Liver (tissue), 9 donors: ENCODE measurements around the gene PEX3. TPM values are rescaled to one million over a fixed set of nuclear protein-coding genes. Genes with fewer than 3 reads are reported as not detected.

Experiments
- DNase-seq: peaks from one replicate; pipeline ENCODE4 v3.0.0-alpha.2; 2017; ENCODE audit warnings: low spot score
- H3K27ac ChIP-seq, 2 donors: one replicate each; pipeline ENCODE4 v1.7.0; 2013; ENCODE audit warnings: inconsistent platforms in 2 of 2, low read length in 2 of 2, control low read depth in 1 of 2, low read depth in 1 of 2, mild to moderate bottlenecking in 1 of 2
- H3K27me3 ChIP-seq, 4 donors: one replicate each; pipeline versions ENCODE4 v1.6.1 to v1.7.0; 2013; ENCODE audit warnings: low read length in 3 of 4, inconsistent platforms in 1 of 4, mild to moderate bottlenecking in 1 of 4, moderate library complexity in 1 of 4; ENCODE audit not compliant: control insufficient read depth in 4 of 4, insufficient read depth in 4 of 4
- H3K36me3 ChIP-seq, 4 donors: one replicate each; pipeline versions ENCODE4 v1.6.1 to v1.7.0; 2013; ENCODE audit warnings: low read length in 3 of 4, mild to moderate bottlenecking in 3 of 4, low read depth in 1 of 4, moderate library complexity in 1 of 4; ENCODE audit not compliant: control insufficient read depth in 4 of 4, insufficient read depth in 3 of 4
- H3K4me1 ChIP-seq, 4 donors: one replicate each; pipeline versions ENCODE4 v1.6.1 to v1.7.0; 2013; ENCODE audit warnings: low read length in 3 of 4, mild to moderate bottlenecking in 3 of 4, moderate library complexity in 1 of 4; ENCODE audit not compliant: control insufficient read depth in 4 of 4, insufficient read depth in 4 of 4
- H3K4me3 ChIP-seq, 3 donors: one replicate each; pipeline versions ENCODE4 v1.6.1 to v1.7.0; 2013; ENCODE audit warnings: low read length in 3 of 3, control low read depth in 1 of 3, low read depth in 1 of 3, mild to moderate bottlenecking in 1 of 3
- H3K9ac ChIP-seq, 2 donors: one replicate each; pipeline ENCODE4 v1.7.0; 2013; ENCODE audit warnings: low read length in 2 of 2, mild to moderate bottlenecking in 2 of 2, moderate library complexity in 2 of 2, control low read depth in 1 of 2, low read depth in 1 of 2
- H3K9me3 ChIP-seq, 4 donors: one replicate each; pipeline versions ENCODE4 v1.6.1 to v1.7.0; 2013; ENCODE audit warnings: low read length in 3 of 4; ENCODE audit not compliant: control insufficient read depth in 4 of 4
- ATF3 ChIP-seq: IDR thresholded peaks from 2 replicates; pipeline ENCODE4 v1.6.1; 2016; ENCODE audit warnings: antibody characterized with exemption
- CTCF ChIP-seq: fragments of 150-350 bp; IDR thresholded peaks from 2 replicates; pipeline ENCODE4 v1.5.1; 2017; ENCODE audit warnings: improper control_type of control experiment, low read depth, low read length; ENCODE audit not compliant: missing input control
- EGR1 ChIP-seq, 2 donors: IDR thresholded peaks; 2 replicates each; pipeline ENCODE4 v1.6.1; 2016 to 2018; ENCODE audit warnings: antibody characterized with exemption in 2 of 2, low read depth in 2 of 2
- FOXA1 ChIP-seq: IDR thresholded peaks from 2 replicates; pipeline ENCODE4 v1.6.1; 2016; ENCODE audit warnings: antibody characterized with exemption
- FOXA2 ChIP-seq: IDR thresholded peaks from 2 replicates; pipeline ENCODE4 v1.6.1; 2016; ENCODE audit warnings: antibody characterized with exemption
- GABPA ChIP-seq, 2 donors: IDR thresholded peaks in 1 of 2; conservative IDR thresholded peaks in 1 of 2; 2 replicates each; pipeline ENCODE4 v1.6.1; 2016; ENCODE audit warnings: antibody characterized with exemption in 2 of 2, mild to moderate bottlenecking in 1 of 2, moderate library complexity in 1 of 2
- HNF4A ChIP-seq, 2 donors: conservative IDR thresholded peaks; 2 replicates each; pipeline ENCODE4 v1.6.1; 2016; ENCODE audit warnings: antibody characterized with exemption in 2 of 2, mild to moderate bottlenecking in 2 of 2
- HNF4G ChIP-seq: IDR thresholded peaks from 2 replicates; pipeline ENCODE4 v1.6.1; 2016; ENCODE audit warnings: antibody characterized with exemption
- JUND ChIP-seq, 2 donors: IDR thresholded peaks; 2 replicates each; pipeline ENCODE4 v1.6.1; 2016; ENCODE audit warnings: antibody characterized with exemption in 2 of 2
- NR2F2 ChIP-seq: IDR thresholded peaks from 2 replicates; pipeline ENCODE4 v1.6.1; 2016; ENCODE audit warnings: antibody characterized with exemption
- RAD21 ChIP-seq, 2 donors: IDR thresholded peaks; 2 replicates each; pipeline ENCODE4 v1.6.1; 2016; ENCODE audit warnings: antibody characterized with exemption in 2 of 2, mild to moderate bottlenecking in 2 of 2
- REST ChIP-seq: IDR thresholded peaks from 2 replicates; pipeline ENCODE4 v1.6.1; 2016; ENCODE audit warnings: antibody characterized with exemption, mild to moderate bottlenecking
- RXRA ChIP-seq, 2 donors: IDR thresholded peaks; 2 replicates each; pipeline ENCODE4 v1.6.1; 2017 to 2018; ENCODE audit warnings: antibody characterized with exemption in 2 of 2, mild to moderate bottlenecking in 1 of 2
- SP1 ChIP-seq: IDR thresholded peaks from 2 replicates; pipeline ENCODE4 v1.6.1; 2018; ENCODE audit warnings: antibody characterized with exemption, mild to moderate bottlenecking
- TAF1 ChIP-seq: conservative IDR thresholded peaks from 2 replicates; pipeline ENCODE4 v1.6.1; 2016; ENCODE audit warnings: antibody characterized with exemption, mild to moderate bottlenecking
- YY1 ChIP-seq: IDR thresholded peaks from 2 replicates; pipeline ENCODE4 v1.6.1; 2016; ENCODE audit warnings: antibody characterized with exemption, mild to moderate bottlenecking
- WGBS: extraction: QIAGEN DNeasy Blood & Tissue Kit; methylation state at CpG from one replicate; pipeline ENCODE4 v1.1.7; 2013; 5-methylcytosine and 5-hydroxymethylcytosine counted together
- polyA plus RNA-seq, 2 donors: library from polyadenylated mRNA; stranded (reverse) in 1 of 2; unstranded in 1 of 2; fragments of 200-250 nt in 1 of 2; fragments of >200 nt in 1 of 2; fragmentation: Nextera tagmentation in 1 of 2; extraction: Ambion mirVana in 1 of 2; gene quantifications; one replicate each; pipeline versions ENCODE4 v1.2.1 to v1.2.3, GENCODE V29; 2013 to 2015
- total RNA-seq, 2 donors: library from RNA; depleted of rRNA; stranded (reverse); fragments of >200 nt; gene quantifications; one replicate each; pipeline ENCODE4 v1.2.3, GENCODE V29; 2014
- TF ChIP-seq, protein P1 (sequence below): IDR thresholded peaks from 2 replicates; pipeline ENCODE4 v1.6.1; 2016; ENCODE audit warnings: antibody characterized with exemption
- TF ChIP-seq, protein P2 (sequence below): IDR thresholded peaks from 2 replicates; pipeline ENCODE4 v1.6.1; 2016; ENCODE audit warnings: antibody characterized with exemption
- donor health status: healthy.
- donor health status: healthy.
- donor health status: healthy.
- donor health status: healthy.
- donor health status: healthy.

Gene PEX3
- total and polyA plus RNA-seq, 4 donors = 12.7 to 27.2 (median 15.2) TPM

DNA sequence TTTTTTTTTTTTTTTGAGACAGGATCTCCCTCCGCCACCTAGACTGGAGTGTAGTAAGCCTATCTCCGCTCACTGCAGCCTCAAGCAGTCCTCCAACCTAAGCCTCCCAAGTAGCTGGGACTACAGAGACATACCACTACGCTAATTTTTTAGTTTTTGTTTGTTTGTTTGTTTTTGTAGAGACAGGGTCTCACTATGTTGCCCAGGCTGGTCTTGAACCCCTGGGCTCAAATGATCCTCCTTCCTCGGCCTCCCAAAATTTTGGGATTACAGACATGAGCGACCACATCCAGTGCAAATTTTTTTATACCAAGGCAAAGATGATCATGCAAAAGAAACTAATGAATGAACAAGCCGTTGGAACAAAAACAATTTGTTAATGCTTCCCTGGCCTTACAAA is 55.6 kb downstream of the PEX3 start:
- H3K9me3 ChIP-seq = no peaks in the 10 kb centered on the region
- TF ChIP-seq REST (no peak), GABPA (IDR thresholded peaks at IDR 0.05 in 1 of 2, conservative IDR thresholded peaks at IDR 0.05 in 1 of 2) (no peak), HNF4A (conservative IDR thresholded peaks at IDR 0.05) (no peak), CTCF (no peak), FOXA2 (no peak), JUND (IDR thresholded peaks at IDR 0.05) (no peak), HNF4G (no peak), SP1 (no peak), YY1 (no peak), NR2F2 (no peak), RAD21 (IDR thresholded peaks at IDR 0.05) (no peak), EGR1 (IDR thresholded peaks at IDR 0.05; ENCODE audit: low read depth in 2 of 2) (no peak), FOXA1 (no peak), TAF1 (no peak), ATF3 (no peak), RXRA (IDR thresholded peaks at IDR 0.05) (no peak)
- TF ChIP-seq, protein P1, sequence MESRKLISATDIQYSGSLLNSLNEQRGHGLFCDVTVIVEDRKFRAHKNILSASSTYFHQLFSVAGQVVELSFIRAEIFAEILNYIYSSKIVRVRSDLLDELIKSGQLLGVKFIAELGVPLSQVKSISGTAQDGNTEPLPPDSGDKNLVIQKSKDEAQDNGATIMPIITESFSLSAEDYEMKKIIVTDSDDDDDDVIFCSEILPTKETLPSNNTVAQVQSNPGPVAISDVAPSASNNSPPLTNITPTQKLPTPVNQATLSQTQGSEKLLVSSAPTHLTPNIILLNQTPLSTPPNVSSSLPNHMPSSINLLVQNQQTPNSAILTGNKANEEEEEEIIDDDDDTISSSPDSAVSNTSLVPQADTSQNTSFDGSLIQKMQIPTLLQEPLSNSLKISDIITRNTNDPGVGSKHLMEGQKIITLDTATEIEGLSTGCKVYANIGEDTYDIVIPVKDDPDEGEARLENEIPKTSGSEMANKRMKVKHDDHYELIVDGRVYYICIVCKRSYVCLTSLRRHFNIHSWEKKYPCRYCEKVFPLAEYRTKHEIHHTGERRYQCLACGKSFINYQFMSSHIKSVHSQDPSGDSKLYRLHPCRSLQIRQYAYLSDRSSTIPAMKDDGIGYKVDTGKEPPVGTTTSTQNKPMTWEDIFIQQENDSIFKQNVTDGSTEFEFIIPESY = no peak
- TF ChIP-seq, protein P2, sequence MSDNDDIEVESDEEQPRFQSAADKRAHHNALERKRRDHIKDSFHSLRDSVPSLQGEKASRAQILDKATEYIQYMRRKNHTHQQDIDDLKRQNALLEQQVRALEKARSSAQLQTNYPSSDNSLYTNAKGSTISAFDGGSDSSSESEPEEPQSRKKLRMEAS = no peak
- no peak overlapping the region for H3K9ac ChIP-seq
- peaks cover 0 to 9% (median 2%) of the 10 kb centered on the region in 4 donors for H3K4me1 ChIP-seq
- peaks cover 0 to 12% (median 8%) of the 10 kb centered on the region in 4 donors for H3K36me3 ChIP-seq
- DNase-seq = no peak
- H3K27ac ChIP-seq = no peak overlapping the region
- no peaks in the 10 kb centered on the region for H3K27me3 ChIP-seq
- WGBS = 98% methylated on average over 6 of the region's 6 CpGs
- no peak overlapping the region for H3K4me3 ChIP-seq
